Mesodermal cell (in vitro differentiated cells): ENCODE results near the gene PCNX1.
"Not testable (repeated sequence)": the region's sequence is repeated elsewhere in the genome, so short reads cannot be mapped to it uniquely, and the experiment has no call there.

Experiments used
- H3K27ac ChIP-seq: 2 replicates; pipeline ENCODE4 v1.7.0; 2013; ENCODE audit warnings: mild to moderate bottlenecking, low read depth, low read length, moderate library complexity; ENCODE audit not compliant: severe bottlenecking
- H3K36me3 ChIP-seq: 2 replicates; pipeline ENCODE4 v1.7.1; 2013; ENCODE audit warnings: mild to moderate bottlenecking, low read length, moderate library complexity; ENCODE audit not compliant: control insufficient read depth, insufficient read depth
- H3K4me1 ChIP-seq: one replicate; pipeline ENCODE4 v1.7.1; 2013; ENCODE audit warnings: mild to moderate bottlenecking, low read length; ENCODE audit not compliant: insufficient read depth, control insufficient read depth, poor library complexity, severe bottlenecking
- H3K4me3 ChIP-seq: 2 replicates; pipeline ENCODE4 v1.7.0; 2013; ENCODE audit warnings: low read length, control low read depth, mild to moderate bottlenecking; ENCODE audit not compliant: insufficient read depth, poor library complexity, severe bottlenecking; ENCODE audit errors: extremely low read depth
- H3K9me3 ChIP-seq: 2 replicates; pipeline ENCODE4 v1.7.1; 2013; ENCODE audit warnings: mild to moderate bottlenecking, low read length, moderate library complexity; ENCODE audit not compliant: control insufficient read depth
- WGBS, 2 experiments: methylation state at CpG; one replicate each; pipeline ENCODE4 v1.1.5; 2013; ENCODE audit warnings: missing lambda C conversion rate in 2 of 2; ENCODE audit not compliant: insufficient coverage in 2 of 2; 5-methylcytosine and 5-hydroxymethylcytosine counted together

The PCNX1 gene

GRCh38 chr14:71054706-71055105 lies 147.4 kb downstream of the PCNX1 start:
- H3K36me3 ChIP-seq = peaks cover 53% of the 10 kb centered on the region
- no peak overlapping the region for H3K4me3 ChIP-seq
- no peaks in the 10 kb centered on the region for H3K4me1 ChIP-seq
- no peak overlapping the region for H3K27ac ChIP-seq
- WGBS, 2 experiments = 95% methylated on average over 3 of the region's 3 CpGs; no CpG with 5 or more reads in 1 of the 2 experiments
- H3K9me3 ChIP-seq = no peaks in the 10 kb centered on the region

GRCh38 chr14:71056168-71056567 lies 148.9 kb downstream of the PCNX1 start:
- Histone ChIP-seq H3K36me3 (peaks cover 65% of the 10 kb centered on the region), H3K4me3 (no peak overlapping the region), H3K9me3 (no peaks in the 10 kb centered on the region), H3K4me1 (peaks cover 5% of the 10 kb centered on the region), H3K27ac (no peak overlapping the region)
- WGBS, 2 experiments = 100% methylated on average over 1 of the region's 1 CpG; no CpG with 5 or more reads in 1 of the 2 experiments

GRCh38 chr14:71060274-71060673 lies 153.0 kb downstream of the PCNX1 start:
- 100% methylated on average over 2 of the region's 2 CpGs; no CpG with 5 or more reads in 1 of the 2 experiments for WGBS, 2 experiments
- H3K9me3 ChIP-seq = peaks cover 4% of the 10 kb centered on the region
- H3K36me3 ChIP-seq = peaks cover 69% of the 10 kb centered on the region
- H3K4me3 ChIP-seq = no peak overlapping the region
- H3K27ac ChIP-seq = peak overlapping the region; percentile 32
- peaks cover 11% of the 10 kb centered on the region for H3K4me1 ChIP-seq

GRCh38 chr14:71060825-71061455 lies 153.7 kb downstream of the PCNX1 start:
- H3K27ac ChIP-seq = peak overlapping the region; percentile 36
- H3K4me1 ChIP-seq = peaks cover 11% of the 10 kb centered on the region
- WGBS, 2 experiments = 75 to 100% methylated on average over 1 to 2 of the region's 2 CpGs
- peaks cover 72% of the 10 kb centered on the region for H3K36me3 ChIP-seq
- peaks cover 4% of the 10 kb centered on the region for H3K9me3 ChIP-seq
- H3K4me3 ChIP-seq = no peak overlapping the region

- H3K36me3 ChIP-seq = peaks cover 72% of the 10 kb centered on the region
- 100% methylated on average over 1 of the region's 1 CpG for WGBS, 2 experiments
- H3K27ac ChIP-seq = peak overlapping the region; percentile 36
- no peak overlapping the region for H3K4me3 ChIP-seq
- peaks cover 4% of the 10 kb centered on the region for H3K9me3 ChIP-seq
- H3K4me1 ChIP-seq = peaks cover 11% of the 10 kb centered on the region
Measured at GRCh38 chr14:71061458-71061857, 154.2 kb downstream of the PCNX1 start.

GRCh38 chr14:71062581-71063303 lies 155.5 kb downstream of the PCNX1 start:
- Histone ChIP-seq H3K9me3 (peaks cover 4% of the 10 kb centered on the region), H3K4me1 (peaks cover 11% of the 10 kb centered on the region), H3K4me3 (no peak overlapping the region), H3K36me3 (peaks cover 70% of the 10 kb centered on the region), H3K27ac (no peak overlapping the region)
- WGBS, 2 experiments = 80 to 93% methylated on average over 1 to 2 of the region's 5 CpGs

GRCh38 chr14:71063351-71063750 lies 156.1 kb downstream of the PCNX1 start:
- H3K27ac ChIP-seq = no peak overlapping the region
- WGBS, 2 experiments = no CpG with 5 or more reads among the region's 2 CpGs
- H3K4me3 ChIP-seq = no peak overlapping the region
- peaks cover 68% of the 10 kb centered on the region for H3K36me3 ChIP-seq
- peaks cover 11% of the 10 kb centered on the region for H3K4me1 ChIP-seq
- peaks cover 4% of the 10 kb centered on the region for H3K9me3 ChIP-seq

GRCh38 chr14:71064747-71065146 lies 157.5 kb downstream of the PCNX1 start:
- 93% methylated on average over 2 of the region's 3 CpGs; no CpG with 5 or more reads in 1 of the 2 experiments for WGBS, 2 experiments
- not testable (repeated sequence) for H3K27ac ChIP-seq, H3K9me3 ChIP-seq, H3K4me3 ChIP-seq
- Histone ChIP-seq H3K4me1 (peaks cover 11% of the 10 kb centered on the region), H3K36me3 (peaks cover 65% of the 10 kb centered on the region)

GRCh38 chr14:71070169-71070568 lies 162.9 kb downstream of the PCNX1 start:
- Histone ChIP-seq H3K4me3 (no peak overlapping the region), H3K36me3 (peaks cover 62% of the 10 kb centered on the region), H3K27ac (no peak overlapping the region), H3K4me1 (no peaks in the 10 kb centered on the region), H3K9me3 (no peaks in the 10 kb centered on the region)
- WGBS, 2 experiments = 100% methylated on average over 1 of the region's 1 CpG

- H3K4me1 ChIP-seq = no peaks in the 10 kb centered on the region
- no peaks in the 10 kb centered on the region for H3K9me3 ChIP-seq
- WGBS, 2 experiments = 100% methylated on average over 1 of the region's 1 CpG; no CpG with 5 or more reads in 1 of the 2 experiments
- peaks cover 65% of the 10 kb centered on the region for H3K36me3 ChIP-seq
- H3K27ac ChIP-seq = no peak overlapping the region
- H3K4me3 ChIP-seq = no peak overlapping the region
Measured at GRCh38 chr14:71071042-71071441, 163.8 kb downstream of the PCNX1 start.
